ENCODE results near the gene NUP93. TPM values are rescaled to one million over a fixed set of nuclear protein-coding genes. Genes with fewer than 3 reads are reported as not detected.
"Not testable (repeated sequence)": the region's sequence is repeated elsewhere in the genome, so short reads cannot be mapped to it uniquely, and the experiment has no call there.

Gene NUP93
- total RNA-seq, 1 donor from 2014 or later, result 60.2 TPM

- TF ChIP-seq, protein P1, sequence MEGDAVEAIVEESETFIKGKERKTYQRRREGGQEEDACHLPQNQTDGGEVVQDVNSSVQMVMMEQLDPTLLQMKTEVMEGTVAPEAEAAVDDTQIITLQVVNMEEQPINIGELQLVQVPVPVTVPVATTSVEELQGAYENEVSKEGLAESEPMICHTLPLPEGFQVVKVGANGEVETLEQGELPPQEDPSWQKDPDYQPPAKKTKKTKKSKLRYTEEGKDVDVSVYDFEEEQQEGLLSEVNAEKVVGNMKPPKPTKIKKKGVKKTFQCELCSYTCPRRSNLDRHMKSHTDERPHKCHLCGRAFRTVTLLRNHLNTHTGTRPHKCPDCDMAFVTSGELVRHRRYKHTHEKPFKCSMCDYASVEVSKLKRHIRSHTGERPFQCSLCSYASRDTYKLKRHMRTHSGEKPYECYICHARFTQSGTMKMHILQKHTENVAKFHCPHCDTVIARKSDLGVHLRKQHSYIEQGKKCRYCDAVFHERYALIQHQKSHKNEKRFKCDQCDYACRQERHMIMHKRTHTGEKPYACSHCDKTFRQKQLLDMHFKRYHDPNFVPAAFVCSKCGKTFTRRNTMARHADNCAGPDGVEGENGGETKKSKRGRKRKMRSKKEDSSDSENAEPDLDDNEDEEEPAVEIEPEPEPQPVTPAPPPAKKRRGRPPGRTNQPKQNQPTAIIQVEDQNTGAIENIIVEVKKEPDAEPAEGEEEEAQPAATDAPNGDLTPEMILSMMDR (IDR thresholded peaks at IDR 0.05; ENCODE audit: insufficient read depth, low read length, poor library complexity, severe bottlenecking), result no peak
- H3K27me3 ChIP-seq (ENCODE audit: control insufficient read depth, insufficient read depth, low read length), result no peaks in the 10 kb centered on the region
- H3K36me3 ChIP-seq (ENCODE audit: control insufficient read depth, insufficient read depth, low read length), result no peaks in the 10 kb centered on the region
- no peak overlapping the region for H3K4me3 ChIP-seq (ENCODE audit: low read depth, low read length)
- no peak for DNase-seq (ENCODE audit: low read depth)
These were observed 152.3 kb downstream of the NUP93 start for GRCh38 chr16:56882077-56882800.

DNA sequence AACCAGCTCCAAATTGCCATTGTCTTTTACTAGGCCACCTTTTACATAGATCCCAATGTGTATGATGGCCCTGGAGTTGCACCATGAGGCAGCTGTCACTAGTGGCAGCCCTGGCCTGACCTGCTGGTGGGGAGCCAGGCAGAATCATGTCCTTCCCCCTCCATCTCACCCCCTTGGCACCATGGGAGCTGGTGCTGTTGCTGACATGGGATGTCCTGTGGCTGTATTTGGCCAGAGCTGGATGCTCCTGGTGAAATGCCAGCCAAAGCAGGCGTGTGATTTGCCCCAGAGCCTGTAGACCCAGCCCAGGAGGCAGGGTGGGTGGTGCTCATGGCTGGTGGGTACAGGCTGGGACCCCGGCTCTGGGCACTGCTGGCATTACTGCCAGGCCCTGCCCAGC is 153.7 kb downstream of the NUP93 start:
- TF ChIP-seq, protein P1 (IDR thresholded peaks at IDR 0.05; ENCODE audit: insufficient read depth, low read length, poor library complexity, severe bottlenecking), result no peak
- H3K36me3 ChIP-seq (ENCODE audit: control insufficient read depth, insufficient read depth, low read length), result no peaks in the 10 kb centered on the region
- H3K4me3 ChIP-seq (ENCODE audit: low read depth, low read length), result no peak overlapping the region
- no peak for DNase-seq (ENCODE audit: low read depth)
- no peaks in the 10 kb centered on the region for H3K27me3 ChIP-seq (ENCODE audit: control insufficient read depth, insufficient read depth, low read length)

GRCh38 chr16:56884026-56884582 is 154.2 kb downstream of the NUP93 start:
- TF ChIP-seq, protein P1 (IDR thresholded peaks at IDR 0.05; ENCODE audit: insufficient read depth, low read length, poor library complexity, severe bottlenecking), result no peak
- no peak for DNase-seq (ENCODE audit: low read depth)
- Histone ChIP-seq H3K4me3 (ENCODE audit: low read depth, low read length) (no peak overlapping the region), H3K36me3 (ENCODE audit: control insufficient read depth, insufficient read depth, low read length) (no peaks in the 10 kb centered on the region), H3K27me3 (ENCODE audit: control insufficient read depth, insufficient read depth, low read length) (no peaks in the 10 kb centered on the region)

DNA sequence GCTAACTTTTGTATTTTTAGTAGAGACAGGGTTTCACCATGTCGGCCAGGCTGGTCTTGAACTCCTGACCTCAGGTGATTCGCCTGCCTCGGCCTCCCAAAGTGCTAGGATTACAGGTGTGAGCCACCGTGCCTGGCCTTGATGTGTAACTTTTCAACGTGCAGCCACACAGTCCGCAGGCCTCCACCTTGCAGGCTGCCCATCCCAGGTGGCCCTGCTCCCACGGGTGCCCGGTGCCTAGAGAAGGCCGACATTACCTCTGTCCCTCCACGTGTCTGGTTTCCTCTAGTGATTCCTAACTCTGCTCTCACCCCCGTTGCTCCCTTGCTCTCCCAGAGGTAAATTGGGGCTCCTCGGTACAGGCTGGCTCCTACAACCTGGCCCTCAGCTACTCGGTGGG is 155.0 kb downstream of the NUP93 start:
- not testable (repeated sequence) for DNase-seq (ENCODE audit: low read depth); H3K36me3 ChIP-seq (ENCODE audit: control insufficient read depth, insufficient read depth, low read length); H3K27me3 ChIP-seq (ENCODE audit: control insufficient read depth, insufficient read depth, low read length); H3K4me3 ChIP-seq (ENCODE audit: low read depth, low read length)

DNA sequence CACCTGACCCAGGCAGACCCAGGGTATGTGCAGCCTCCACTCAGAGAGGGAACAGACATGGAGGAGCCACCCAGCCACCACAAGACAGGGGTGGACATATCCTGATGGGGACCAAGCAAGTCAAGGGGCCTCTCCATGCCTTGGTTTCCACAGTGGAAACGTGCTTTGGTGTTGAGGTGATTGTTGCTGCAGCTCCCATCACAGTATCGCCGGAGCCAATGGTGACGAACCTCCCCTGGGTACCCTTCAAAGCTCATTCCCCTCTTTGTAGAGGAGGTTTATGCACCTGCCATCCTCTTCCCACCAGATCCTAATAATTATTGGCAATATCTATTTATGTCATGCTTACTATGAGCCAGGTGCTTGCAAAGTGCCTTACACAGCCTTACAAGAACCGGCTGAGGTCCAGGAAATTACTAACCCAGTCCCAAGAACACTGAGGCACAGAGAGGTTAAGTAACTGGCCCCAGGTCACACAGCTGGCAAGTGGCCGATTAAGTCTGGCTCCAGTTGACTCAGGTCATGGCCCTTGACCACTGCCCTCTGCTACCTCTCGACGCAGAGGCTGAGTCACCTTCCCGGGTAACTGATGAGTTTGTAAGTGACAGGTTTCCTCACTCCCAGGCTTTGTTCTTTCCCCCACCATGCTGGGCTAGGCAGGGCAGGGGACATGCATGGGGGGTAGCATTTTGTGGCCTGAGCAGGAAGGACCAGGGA is 155.7 kb downstream of the NUP93 start:
- Histone ChIP-seq H3K27me3 (ENCODE audit: control insufficient read depth, insufficient read depth, low read length) (no peaks in the 10 kb centered on the region), H3K36me3 (ENCODE audit: control insufficient read depth, insufficient read depth, low read length) (no peaks in the 10 kb centered on the region), H3K4me3 (ENCODE audit: low read depth, low read length) (no peak overlapping the region)
- DNase-seq (ENCODE audit: low read depth), result no peak
- TF ChIP-seq, protein P1 (IDR thresholded peaks at IDR 0.05; ENCODE audit: insufficient read depth, low read length, poor library complexity, severe bottlenecking), result no peak

DNA sequence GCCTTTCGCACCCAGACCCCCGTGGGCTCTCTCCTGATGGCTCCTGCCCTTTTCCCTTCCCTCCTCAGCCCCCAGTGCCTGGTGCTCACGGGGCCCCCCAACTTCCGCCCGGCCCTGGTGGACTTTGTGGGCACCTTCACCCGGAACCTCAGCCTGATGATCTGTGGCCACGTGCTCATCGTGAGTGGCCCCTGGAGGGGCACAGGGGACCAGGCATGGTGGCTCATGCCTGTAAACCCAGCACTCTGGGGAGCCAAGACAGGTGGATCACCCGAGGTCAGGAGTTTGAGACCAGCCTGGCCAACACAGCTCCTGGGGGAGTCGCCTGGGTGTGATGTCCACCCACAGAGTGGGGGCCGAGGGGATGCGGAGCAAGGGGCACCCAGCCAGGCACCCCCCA is 156.4 kb downstream of the NUP93 start:
- DNase-seq (ENCODE audit: low read depth), result no peak
- Histone ChIP-seq H3K27me3 (ENCODE audit: control insufficient read depth, insufficient read depth, low read length) (no peaks in the 10 kb centered on the region), H3K4me3 (ENCODE audit: low read depth, low read length) (no peak overlapping the region), H3K36me3 (ENCODE audit: control insufficient read depth, insufficient read depth, low read length) (no peaks in the 10 kb centered on the region)
- TF ChIP-seq, protein P1 (IDR thresholded peaks at IDR 0.05; ENCODE audit: insufficient read depth, low read length, poor library complexity, severe bottlenecking), result no peak

Measured in kidney epithelial cell (primary cell).